GM19328 (cell line): ENCODE measurements around the gene LTBP2.
"Not testable (repeated sequence)": the region's sequence is repeated elsewhere in the genome, so short reads cannot be mapped to it uniquely, and the experiment has no call there.

Experiments
- ATAC-seq: cut with Tn5 transposase; IDR thresholded peaks from one replicate; pipeline ENCODE4 v1.9.1; 2021; ENCODE audit warnings: mild to moderate bottlenecking, moderate library complexity; ENCODE audit not compliant: unreplicated experiment

Gene LTBP2

DNA sequence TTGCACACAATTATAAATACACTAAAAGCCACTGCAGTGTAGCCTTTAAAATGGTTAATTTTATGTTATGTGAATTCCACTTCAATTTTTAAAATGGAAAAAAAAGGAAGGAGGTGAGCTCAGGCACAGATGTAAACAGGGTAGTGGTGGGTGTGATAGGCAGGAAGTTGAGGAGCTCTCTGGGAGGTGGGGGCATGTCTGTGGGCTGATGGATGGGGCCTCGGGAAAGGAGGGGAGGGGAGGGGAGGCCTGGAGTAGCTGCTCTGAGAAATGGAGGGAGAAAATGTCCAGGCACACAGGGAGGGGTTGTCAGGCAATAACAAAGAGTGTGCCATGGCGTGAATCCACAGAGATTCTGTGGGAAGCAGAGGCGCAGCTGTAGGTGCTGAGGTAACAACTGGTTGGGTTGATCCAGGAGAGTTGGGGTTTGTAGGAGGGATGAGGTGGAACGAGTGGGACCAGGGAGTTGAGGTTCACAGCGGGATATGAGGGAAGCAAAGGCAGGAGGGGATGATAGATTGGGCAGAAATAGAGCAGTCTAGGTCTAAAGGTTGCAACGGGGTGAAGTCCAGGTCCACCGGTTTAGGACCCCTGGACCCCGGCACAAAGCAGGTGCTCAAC, 57.2 kb downstream of the LTBP2 start:
- no peak for ATAC-seq

DNA sequence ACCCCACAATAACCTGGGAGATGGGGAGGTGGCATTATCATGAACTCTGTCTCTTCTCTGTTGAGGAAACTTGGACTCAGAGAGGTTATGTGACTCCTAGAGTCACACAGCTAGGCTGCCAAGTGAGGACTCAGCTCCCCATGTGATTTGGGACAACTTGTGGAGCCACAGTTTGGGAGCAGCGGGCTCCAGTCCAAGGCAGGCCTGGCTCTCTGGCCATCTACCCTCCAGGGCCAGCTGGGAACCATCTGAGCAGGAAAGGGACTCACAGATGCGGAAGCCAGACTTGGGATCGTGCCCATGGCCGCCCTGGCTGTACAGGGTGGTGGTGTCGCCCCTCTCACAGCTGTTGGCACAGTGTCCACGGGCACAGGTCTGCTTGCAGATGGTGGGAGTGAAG, 59.4 kb downstream of the LTBP2 start:
- no peak for ATAC-seq

DNA sequence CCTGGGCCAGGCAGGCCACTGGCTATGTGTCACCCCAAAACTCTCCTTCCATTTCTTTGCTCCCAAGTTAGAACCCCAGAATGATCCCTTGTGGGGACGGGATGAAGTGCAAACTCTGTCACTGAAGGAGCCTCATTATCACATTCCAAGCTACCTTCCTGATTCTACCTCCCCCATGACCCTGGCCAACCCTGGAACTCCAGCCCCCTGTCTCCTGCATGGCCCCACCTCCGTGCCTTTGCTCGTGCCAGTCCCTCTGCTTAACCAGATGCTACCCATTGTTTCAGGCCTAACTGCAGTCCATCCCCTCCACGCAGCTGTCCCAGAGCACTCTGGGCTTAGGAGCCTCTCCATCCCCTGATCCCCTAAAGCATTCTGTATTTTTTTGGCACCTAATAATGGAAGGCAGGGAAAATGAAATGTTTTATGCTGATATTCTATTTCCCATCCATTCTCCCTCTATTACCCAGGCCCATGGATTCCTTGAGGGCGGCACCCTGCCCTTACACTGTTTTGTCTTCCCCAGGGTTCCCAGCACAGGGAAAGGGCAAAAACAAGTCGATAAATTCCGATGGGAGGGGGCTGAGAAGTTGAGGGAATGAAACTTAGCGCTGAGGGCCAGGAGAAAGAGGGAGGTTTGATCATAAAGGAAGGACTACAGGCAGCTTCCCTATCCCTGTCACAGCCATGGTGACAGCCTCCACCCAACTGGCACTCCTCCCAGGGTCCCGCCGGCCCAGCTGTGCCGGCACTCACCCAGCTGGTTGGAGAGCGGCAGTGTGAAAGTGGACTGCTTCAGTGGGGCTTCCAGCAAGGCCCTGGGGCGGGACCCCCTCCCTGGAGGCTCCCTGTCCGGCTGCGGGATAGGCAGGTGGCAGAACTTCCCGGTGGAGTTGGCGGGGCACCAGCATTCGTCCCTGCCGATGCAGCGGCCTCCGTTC, 60.3 kb downstream of the LTBP2 start:
- no peak for ATAC-seq

DNA sequence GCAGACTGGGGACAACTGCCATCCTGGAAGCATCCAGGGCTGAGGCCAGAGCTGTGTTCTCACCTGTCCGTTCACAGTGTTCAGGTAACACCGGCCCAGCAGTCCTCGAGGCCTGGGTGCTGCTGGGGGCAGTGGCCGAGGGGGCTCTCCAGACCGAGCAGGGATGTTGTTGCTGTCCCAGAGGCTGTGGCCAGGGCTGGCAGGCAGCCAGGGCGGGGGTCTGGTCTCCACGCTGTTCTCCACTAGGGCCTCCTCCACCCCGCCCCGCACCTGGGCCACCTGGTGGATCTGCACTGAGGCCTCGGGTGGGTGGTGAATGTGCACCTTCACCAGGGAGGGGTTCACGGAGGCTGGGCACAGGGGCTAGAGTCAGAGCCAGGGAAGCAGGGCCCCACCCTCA, 61.0 kb downstream of the LTBP2 start:
- ATAC-seq = no peak

DNA sequence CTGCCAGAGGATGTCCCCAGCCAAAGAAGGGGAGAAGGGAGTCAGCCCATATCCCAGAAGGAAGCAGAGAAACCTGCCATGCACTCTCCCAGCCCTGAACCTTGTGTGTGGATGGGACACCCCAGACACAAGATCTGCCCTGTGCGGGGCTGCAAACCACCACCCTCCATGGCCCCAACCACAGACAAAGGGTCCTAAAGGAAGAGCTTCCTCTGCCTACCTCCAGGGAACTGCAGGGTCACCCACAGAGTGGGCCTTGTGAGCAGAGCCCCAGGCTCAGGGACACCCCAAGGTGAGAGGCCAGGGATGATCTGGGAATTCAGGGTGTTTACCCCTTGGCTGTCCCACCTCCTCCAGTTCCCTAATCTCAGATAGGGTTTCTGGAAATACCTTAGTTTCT, 62.0 kb downstream of the LTBP2 start:
- ATAC-seq = no peak

DNA sequence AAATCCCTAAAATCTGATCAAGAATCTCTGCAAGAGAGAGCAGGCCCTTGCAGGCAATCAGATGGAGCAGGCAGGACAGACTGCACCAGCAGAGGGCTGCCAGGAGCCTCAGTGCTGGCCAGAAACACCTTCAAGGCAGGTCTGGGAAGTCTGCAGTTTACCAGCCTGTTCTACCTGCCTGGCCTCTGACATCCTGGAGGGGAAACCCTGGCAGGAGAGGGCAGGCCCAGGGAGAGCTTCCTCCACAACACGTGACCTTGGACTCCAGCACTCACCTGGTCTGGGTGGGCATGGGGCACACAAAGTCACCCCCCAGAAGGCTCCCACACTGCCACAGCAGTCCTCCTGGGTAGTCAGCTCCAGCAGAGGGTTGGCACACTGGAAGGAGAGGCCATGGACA, 62.4 kb downstream of the LTBP2 start:
- no peak for ATAC-seq

DNA sequence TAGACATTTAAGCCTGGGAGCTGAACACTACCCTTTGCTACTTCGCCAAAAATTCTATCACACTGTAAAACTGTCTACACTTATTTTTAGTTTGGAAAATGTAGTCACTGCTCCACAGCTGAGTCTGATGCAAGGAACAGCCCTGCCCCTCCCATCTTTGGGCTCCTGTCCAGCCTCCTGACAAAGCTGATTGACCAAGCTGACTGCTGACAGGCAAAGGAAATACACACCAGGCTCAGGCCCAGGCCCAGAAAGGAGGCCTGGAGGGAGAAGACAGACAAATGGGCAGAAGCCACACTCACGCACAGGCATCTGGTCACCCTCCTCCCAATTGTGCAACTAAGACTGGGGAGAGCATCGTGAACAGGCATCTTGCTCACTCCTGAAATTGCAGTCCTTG, 63.2 kb downstream of the LTBP2 start:
- ATAC-seq = no peak

DNA sequence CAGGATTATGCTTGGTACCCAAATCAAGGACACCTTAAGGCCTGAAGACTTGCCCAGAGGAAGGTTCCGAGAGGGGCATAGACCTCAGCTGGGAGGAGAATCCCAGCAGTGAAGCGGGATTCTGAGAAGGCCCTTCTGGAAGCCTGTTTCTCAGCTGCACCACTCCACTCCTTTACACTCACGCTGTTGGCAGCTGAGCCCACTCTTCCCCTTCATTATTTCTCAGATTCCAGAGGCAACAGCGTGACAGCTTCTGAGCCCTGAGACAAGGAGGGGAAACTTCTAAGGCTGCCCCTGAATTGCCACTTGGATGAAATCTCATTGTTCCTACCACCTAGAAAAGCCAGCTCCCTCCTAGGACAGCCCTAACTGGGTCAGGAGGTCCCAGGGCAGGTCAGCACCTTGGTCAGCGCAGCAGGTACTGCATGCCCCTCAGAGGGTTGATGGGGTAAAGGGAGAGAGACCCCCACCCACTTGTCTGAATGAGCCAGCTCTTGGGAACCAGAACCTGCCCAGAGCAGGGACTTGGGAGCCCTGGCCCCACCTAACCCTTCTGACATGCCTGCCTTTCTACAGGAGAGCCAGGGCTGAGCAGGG, 64.6 kb downstream of the LTBP2 start:
- no peak for ATAC-seq

DNA sequence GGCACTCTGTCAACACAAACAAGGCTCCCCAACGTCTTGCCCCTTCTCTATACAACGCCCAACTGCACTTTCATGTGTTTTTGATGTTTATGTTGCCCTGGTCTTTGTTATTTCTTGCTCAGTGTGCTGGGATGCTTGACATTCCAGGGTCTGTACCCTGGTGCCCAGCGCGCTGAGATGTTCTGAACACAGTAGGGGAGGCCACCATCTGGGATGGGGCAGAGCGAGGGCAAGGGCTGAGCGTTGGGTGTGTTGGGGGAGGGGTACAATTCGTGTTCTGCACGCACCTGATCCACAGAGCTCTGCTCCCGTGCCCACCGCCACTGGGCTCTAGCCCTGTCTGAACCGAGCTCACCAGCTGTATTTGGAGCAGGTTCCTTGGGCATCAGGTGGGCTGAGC, 65.6 kb downstream of the LTBP2 start:
- ATAC-seq = no peak

DNA sequence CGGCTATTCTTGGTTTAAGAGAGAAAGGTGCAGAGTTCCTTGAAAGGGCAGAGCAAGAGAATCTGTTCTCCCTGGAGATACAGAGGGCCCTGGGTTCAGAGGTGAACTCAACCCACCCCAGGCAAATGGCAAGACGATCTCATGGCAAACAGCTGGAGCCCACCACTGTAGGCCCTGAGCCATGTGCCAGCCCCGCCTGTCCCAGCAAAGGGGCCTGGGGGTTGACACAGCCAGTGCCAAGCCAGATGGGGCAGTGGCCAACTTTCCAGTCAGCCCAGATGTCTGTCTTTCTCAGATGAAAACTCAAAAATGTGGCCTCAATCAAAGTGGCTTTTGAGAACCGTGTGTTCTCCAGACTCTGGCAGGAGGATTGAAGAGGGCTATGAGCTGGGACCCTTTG, 66.7 kb downstream of the LTBP2 start:
- ATAC-seq = no peak

DNA sequence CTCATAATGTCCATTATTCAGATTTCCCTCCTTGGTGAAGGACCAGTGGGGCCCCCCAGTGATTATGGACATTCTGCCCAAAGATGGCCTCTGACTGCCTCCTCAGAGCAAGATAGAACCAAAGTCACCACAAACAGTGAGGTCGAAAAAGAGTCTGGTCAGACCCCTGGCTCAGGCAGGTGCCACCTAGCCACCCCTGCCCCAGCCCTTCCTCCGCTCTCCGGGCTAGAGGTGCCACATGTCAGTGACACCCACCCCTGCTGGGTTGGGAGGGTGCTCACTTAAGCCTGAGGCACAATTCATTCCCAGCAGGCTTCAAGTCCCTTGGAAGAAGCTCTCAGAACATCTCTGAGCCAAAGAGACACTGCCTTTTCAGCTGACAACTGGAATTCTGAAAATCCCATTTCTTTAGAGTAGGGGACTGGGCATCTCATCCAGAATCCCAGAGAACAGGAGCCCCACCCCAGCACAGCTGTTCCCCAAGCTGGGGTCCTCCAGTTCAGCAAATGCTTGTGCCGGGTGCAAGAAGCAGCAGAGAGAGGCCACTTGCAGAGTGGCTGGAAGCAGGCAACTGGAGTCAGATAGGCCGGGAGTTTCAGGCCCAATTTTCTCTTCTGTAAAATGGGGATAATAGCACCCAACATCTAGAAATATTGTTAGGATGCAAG, 68.1 kb downstream of the LTBP2 start:
- no peak for ATAC-seq

DNA sequence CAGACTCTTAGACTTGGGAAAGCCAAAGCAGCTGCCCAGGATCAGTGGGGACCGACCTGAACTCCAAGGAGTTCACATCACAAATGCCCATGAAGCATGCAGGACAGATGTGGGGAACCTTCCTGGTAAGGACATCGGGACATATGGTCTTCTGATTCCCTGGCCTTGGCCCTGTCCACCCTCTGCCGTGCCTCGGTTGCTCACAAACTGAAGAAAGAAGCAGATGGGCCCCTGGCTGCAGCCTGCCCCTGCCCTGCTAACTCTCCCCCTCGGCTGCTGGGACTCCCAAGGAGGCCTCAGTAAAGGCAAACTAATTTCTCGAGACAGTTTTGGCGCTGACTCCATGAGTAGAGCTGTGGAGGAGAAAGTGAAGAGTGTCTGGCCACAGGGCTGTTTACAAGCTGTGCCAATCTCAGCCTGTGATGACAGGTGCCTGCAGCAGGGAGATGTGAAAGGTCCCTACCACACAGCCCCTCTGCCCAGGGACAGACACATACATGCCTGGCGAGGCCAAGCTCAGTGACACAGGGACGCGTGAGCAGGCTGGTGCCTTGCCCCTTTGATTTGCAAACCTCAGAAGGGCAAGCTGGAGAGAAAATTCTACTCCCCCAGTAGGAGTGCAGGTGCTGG, 69.9 kb downstream of the LTBP2 start:
- ATAC-seq = no peak

DNA sequence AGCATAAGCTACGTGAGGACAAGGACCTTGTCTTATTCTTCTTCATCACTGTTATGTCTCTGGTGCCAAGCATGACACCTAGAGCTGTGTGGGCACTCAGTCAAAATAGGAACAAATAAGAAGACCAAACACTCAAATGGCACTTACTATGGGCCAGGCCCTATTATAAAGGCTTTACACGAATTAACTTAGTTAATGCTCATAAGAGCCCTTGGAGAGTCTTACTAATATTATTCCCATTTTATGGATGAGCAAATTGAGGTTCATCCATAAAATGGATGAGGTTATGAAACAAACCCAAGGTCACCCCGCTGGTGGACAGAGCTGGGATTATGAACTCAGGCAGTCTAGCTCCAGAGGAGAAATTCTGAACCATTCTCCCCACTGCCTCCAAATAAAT, 70.8 kb downstream of the LTBP2 start:
- ATAC-seq = no peak

DNA sequence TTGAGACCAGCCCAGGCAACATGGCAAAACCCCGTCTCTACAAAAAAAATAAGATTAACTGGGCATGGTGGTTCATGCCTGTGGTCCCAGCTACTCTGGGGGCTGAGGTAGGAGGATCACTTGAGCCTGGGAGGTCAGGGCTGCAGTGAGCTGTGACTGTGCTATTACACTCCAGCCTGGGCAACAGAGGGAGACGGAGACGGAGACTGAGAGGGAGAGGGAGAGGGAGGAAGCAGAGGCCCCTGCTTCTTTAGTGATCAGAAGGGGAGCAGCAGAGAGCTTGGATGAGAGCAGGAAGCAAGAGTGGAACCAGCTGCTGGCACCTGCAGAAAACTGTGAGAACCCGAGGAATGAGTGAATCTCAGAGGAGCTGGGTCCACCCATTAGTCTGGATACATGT, 72.5 kb downstream of the LTBP2 start:
- no peak for ATAC-seq

DNA sequence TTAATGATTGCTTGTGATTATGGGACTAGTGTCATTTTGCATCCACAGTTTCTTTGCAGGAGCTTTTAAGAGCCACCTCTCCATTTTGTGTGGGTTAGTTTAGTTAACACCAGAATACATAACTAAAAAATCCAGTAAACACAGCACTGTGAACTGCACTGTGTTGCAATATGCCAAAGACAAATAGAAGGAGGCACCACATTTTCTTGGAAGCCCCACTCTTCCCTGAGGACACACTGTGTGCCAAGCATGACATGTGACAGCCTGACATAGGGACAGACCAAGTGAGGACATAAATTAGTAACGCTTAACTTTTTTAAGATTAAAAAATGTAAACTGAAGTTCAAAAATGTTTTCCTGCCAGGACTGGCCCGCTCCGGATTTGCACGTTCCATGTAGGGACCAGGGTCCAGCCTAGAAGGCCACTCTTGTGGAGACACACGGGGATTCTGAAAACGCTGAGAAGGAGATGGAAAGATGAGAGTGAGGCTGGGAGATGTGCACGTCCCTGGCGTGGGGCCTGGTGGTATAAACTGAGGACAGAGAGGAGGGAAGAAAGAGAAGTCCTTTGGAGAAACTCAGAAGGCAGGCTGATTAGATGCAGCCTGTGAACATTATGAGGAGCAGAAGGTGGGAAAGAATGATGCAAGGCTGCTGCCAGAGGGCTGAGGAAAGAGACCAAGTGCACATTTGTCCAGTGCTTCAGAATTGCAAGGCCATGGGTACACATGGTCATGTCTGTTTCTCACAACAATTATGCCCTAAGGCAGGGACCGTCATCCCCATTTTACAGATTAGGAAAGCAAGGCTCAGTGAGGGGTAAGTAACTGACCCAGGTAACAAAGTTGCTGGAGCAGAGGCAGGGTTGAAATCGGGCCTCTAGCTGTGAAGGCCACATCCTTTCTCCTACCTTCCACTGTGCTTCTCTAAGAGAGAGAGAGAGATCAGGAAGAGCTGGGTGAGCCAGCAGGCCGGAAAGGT, 73.3 kb downstream of the LTBP2 start:
- no peak for ATAC-seq

DNA sequence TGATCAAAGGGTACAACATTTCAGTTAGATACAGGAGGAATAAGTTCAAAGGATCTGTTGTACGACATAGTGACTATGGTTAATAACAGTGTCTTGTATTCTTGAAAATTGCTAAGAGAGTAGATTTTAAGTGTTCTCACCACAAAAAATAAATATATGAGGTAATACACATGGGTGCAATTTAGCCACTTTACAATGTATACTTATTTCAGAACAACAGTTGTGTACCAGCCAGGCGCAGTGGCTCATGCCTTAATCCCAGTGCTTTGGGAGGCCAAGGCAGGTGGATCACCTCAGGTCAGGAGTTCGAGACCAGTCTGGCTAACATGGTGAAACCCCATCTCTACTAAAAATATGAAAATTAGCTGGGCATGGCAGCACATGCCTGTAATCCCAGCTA, 75.7 kb downstream of the LTBP2 start:
- not testable (repeated sequence) for ATAC-seq

DNA sequence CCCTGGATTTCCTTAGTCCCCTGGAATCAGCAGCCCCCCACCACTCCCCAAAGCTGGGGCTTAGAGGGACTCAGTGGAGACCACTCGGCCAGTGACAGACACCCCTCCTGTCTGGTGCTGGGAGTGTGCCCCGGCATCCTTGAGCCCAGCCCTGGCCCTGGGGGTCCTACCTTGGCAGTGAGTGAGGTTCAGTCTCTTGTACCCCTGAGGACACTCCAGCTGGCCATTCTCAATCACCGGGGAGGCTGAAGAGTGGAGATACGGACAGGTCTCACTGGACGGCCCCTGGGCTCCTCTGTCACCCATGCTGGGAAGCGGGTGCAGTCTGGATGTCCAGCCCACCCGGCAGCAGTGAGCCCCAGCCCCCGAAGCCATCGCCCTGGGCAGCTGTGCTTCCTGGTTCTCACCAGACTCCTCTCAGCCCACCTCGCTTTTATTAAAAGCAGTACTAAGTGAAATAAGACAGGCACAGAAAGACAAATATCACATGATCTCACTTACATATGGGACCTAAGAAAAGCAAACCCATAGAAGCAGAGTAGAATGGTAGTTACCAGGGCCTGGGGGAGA, 76.2 kb downstream of the LTBP2 start:
- ATAC-seq = no peak

DNA sequence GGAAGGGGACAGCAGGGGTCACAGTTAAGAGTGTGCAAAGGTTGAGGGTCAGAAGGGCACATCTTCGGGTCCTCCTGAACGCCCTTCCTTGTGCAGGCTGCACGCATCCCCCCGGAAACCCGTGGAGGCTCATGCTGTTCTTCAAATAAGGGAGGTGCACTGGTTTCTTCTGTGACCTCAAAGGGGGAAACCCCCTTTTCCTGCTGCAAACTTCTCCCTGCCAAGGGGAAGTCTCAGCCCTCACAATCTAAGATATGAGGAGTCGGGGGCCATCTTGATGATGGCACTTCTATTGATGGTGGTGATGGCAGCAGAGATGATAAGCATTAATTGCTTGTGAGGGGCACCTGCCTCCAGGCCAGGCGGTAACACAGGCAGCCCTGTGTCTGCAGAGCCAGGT, 78.5 kb downstream of the LTBP2 start:
- ATAC-seq = no peak

DNA sequence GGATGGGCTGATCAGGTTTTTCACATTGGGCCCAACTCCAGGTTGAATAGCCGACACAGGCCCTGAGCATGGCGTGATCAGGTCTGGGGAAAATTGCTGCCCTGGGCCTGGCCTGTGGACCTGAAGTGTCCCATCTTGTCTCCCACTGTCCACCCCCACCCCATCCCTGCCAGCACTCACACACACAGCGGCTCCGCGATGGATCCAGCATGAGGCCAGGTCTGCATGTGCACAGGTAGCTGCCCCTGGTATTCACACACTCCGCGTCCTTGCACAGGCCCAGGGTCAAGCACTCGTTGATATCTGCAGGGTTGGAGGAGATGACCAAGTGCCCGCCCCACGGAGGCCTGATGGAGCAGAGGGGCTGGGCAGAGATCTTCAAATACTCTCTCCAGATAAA, 79.8 kb downstream of the LTBP2 start:
- ATAC-seq = no peak

DNA sequence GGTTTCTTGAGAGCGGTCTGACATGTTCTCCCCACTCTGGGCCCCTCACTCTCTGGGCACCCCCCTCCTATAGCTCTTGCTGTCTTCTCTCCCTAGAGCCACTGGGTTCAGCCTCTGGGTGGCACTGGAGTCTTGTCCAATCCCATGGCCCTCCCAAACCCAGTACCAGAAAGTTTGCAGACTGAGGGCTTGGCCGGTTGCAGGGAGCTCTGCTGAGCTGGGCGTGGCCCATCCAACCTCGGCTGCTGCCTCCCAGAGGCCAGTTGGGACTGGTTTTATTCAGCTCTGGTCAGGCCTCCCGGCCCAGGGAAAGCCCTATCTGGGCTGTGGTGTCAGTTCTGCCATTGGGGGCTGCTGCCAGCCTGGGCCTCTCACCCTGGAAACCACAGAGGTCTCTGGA, 80.6 kb downstream of the LTBP2 start:
- no peak for ATAC-seq
